ENCODE data around the gene ADCY10. TPM values are rescaled to one million over a fixed set of nuclear protein-coding genes. Genes with fewer than 3 reads are reported as not detected.
"Not testable (repeated sequence)": the region's sequence is repeated elsewhere in the genome, so short reads cannot be mapped to it uniquely, and the experiment has no call there.

Gene ADCY10
- total and polyA plus RNA-seq, 7 experiments from 2014 or later = 0.19 to 1.3 (median 0.43) TPM; not detected in 2

DNA sequence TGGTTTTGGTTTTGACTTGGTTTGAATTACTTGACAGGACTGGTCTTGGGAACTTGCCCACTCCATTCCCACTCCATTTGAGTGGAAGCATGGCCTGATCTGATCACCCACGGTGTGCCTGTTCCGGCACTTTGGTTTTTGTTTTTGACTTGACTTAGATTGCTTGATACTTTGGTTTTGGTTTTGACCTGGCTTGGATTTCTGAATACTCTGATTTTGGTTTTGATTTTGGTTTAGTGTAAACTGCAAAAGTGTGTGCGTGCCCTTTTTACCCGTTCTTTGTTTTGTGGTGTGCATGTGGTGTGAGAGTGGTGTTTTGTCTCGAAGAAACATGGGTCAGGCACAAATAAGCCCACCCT, 50.0 kb downstream of the ADCY10 start:
- DNase-seq (no peak), ATAC-seq (no peak)
- H3K4me3 Mint-ChIP-seq = no peak overlapping the region
- no peaks in the 10 kb centered on the region for H3K4me1 Mint-ChIP-seq
- no peak overlapping the region for H3K27ac Mint-ChIP-seq
- H3K36me3 ChIP-seq (ENCODE audit: control insufficient read depth in 2 of 3, insufficient read depth in 3 of 3, low read length in 3 of 3) = no peaks in the 10 kb centered on the region
- H3K4me3 ChIP-seq (ENCODE audit: low read length) = no peak overlapping the region
- H3K27me3 Mint-ChIP-seq = peaks cover 0 to 2% (median 0%) of the 10 kb centered on the region in 5 donors
- no peaks in the 10 kb centered on the region for H3K36me3 Mint-ChIP-seq
- intact Hi-C loops (cut with micrococcal nuclease) = no loop called here
- H3K9me3 ChIP-seq (ENCODE audit: control insufficient read depth in 2 of 3, low read length in 3 of 3) = no peaks in the 10 kb centered on the region
- no peaks in the 10 kb centered on the region for H3K27me3 ChIP-seq (ENCODE audit: control insufficient read depth in 2 of 2, insufficient read depth in 2 of 2, low read length in 2 of 2)
- no peaks in the 10 kb centered on the region for H3K9me3 Mint-ChIP-seq
- no peak overlapping the region for H3K27ac ChIP-seq (ENCODE audit: low read depth, low read length)
- ChIA-PET POLR2A (no interaction called here), CTCF (no interaction called here)
- H3K4me1 ChIP-seq (ENCODE audit: control insufficient read depth in 2 of 2, insufficient read depth in 2 of 2, low read length in 2 of 2) = no peaks in the 10 kb centered on the region

DNA sequence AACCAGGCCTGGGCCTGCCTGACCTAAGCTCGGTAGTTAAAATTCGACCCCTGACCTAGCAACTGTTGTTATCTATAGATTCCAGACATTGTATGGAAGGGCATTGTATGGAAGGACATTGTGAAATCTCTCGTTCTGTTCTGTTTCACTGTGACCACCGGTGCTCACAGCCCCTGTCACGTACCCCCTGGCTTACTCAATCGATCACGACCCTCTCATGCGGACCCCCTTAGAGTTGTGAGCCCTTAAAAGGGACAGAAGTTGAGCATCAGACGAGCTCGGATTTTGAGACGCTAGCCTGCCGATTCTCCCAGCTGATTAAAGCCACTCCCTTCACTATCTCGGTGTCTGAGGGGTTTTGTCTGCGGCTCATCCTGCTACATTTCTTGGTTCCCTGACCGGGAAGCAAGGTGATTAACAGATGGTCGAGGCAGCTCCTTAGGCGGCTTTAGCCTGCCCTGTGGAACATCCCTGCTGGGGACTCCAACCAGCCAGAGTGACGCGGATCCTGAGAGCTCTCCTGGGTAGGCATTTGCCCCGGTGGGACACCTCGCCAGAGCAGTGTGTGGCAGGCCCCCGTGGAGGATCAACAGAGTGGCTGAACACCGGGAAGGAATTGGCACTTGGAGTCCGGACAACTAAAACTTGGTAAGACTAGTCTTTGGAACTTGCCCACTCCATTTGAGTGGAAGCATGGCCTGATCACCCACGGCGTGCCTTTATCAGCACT, 50.6 kb downstream of the ADCY10 start:
- H3K4me1 Mint-ChIP-seq; POLR2A ChIA-PET; intact Hi-C loops (cut with micrococcal nuclease); H3K9me3 Mint-ChIP-seq; H3K4me1 ChIP-seq (ENCODE audit: control insufficient read depth in 2 of 2, insufficient read depth in 2 of 2, low read length in 2 of 2); CTCF ChIA-PET; H3K27ac ChIP-seq (ENCODE audit: low read depth, low read length); H3K36me3 ChIP-seq (ENCODE audit: control insufficient read depth in 2 of 3, insufficient read depth in 3 of 3, low read length in 3 of 3); DNase-seq; H3K27me3 ChIP-seq (ENCODE audit: control insufficient read depth in 2 of 2, insufficient read depth in 2 of 2, low read length in 2 of 2); H3K27me3 Mint-ChIP-seq; H3K27ac Mint-ChIP-seq; H3K36me3 Mint-ChIP-seq; H3K4me3 Mint-ChIP-seq; H3K4me3 ChIP-seq (ENCODE audit: low read length); ATAC-seq; H3K9me3 ChIP-seq (ENCODE audit: control insufficient read depth in 2 of 3, low read length in 3 of 3): not testable (repeated sequence)

DNA sequence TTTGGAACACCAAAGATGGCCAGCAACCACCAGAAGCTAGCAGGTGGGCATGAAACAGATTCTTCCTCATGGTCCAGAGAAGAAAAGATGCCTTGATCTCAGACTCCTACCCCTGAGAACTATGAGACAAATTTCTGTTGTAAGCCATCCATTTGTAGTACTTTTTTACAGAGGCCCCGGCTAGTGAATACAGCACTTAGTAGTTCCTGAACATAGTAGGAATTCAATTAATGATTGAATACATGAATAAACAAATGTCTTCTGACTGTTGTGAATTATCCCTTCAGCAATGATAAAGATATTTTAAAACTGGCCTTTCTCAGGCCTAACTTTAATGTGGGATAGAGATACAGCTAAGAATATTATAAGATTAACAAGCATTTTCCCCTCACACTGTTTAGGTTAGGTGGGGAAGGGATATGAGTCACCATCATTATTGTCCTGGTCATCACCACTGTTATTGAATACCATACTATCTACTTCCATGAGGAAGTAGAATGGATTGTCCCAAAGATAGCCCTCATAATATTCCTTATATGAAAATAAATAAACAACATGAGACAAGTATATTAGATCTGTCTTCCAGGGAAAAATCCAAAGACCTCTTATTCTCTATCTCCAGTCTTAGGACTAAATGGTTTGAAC, 51.4 kb downstream of the ADCY10 start:
- no peaks in the 10 kb centered on the region for H3K36me3 ChIP-seq (ENCODE audit: control insufficient read depth in 2 of 3, insufficient read depth in 3 of 3, low read length in 3 of 3)
- H3K27ac Mint-ChIP-seq = no peak overlapping the region

DNA sequence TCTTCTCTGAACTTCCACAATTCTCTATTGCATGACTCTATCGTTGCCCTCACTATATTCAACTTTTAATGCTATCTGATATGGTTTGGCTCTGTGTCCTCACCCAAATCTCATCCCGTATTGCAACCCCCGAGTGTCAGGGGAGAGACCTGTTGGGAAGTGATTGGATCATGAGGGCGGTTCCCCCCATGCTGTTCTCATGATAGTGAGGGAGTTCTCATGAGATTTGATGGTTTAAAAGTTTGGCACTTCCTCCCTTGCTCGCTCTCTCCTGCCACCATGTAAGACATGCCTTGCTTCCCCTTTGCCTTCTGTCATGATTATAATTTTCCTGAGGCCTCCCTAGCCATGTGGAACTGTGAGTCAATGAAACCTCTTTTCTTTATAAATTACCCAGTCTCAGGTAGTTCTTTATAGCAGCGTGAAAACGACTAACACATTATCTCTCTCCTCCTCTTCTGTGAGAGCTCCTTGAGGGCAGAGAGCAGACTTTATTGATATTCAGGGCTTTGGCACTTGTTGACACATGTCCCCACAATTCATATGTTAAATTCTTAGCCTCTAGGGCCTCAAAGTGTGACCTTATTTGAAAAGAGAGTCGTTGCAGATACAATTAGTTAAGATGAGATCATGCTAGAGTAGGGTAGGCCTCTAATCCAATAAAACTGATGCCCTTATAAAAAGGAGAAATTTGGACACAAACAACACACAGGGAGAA, 52.1 kb downstream of the ADCY10 start:
- Histone ChIP-seq H3K9me3 (ENCODE audit: control insufficient read depth in 2 of 3, low read length in 3 of 3) (no peaks in the 10 kb centered on the region), H3K4me1 (ENCODE audit: control insufficient read depth in 2 of 2, insufficient read depth in 2 of 2, low read length in 2 of 2) (no peaks in the 10 kb centered on the region), H3K36me3 (ENCODE audit: control insufficient read depth in 2 of 3, insufficient read depth in 3 of 3, low read length in 3 of 3) (no peaks in the 10 kb centered on the region), H3K4me3 (ENCODE audit: low read length) (no peak overlapping the region), H3K27me3 (ENCODE audit: control insufficient read depth in 2 of 2, insufficient read depth in 2 of 2, low read length in 2 of 2) (no peaks in the 10 kb centered on the region), H3K27ac (ENCODE audit: low read depth, low read length) (no peak overlapping the region)
- Mint-ChIP-seq H3K27ac (no peak overlapping the region), H3K27me3 (peaks cover 0 to 2% (median 0%) of the 10 kb centered on the region in 5 donors), H3K36me3 (no peaks in the 10 kb centered on the region), H3K9me3 (no peaks in the 10 kb centered on the region), H3K4me3 (no peak overlapping the region), H3K4me1 (no peaks in the 10 kb centered on the region)
- ChIA-PET POLR2A (no interaction called here), CTCF (no interaction called here)
- no peak for ATAC-seq
- no peak for DNase-seq
- intact Hi-C loops (cut with micrococcal nuclease) = no loop called here

More for the DNA sequence above, 51.4 kb downstream of the ADCY10 start:
- no peak for DNase-seq
- peaks cover 0 to 2% (median 0%) of the 10 kb centered on the region in 5 donors for H3K27me3 Mint-ChIP-seq
- ChIA-PET CTCF (no interaction called here), POLR2A (no interaction called here)
- no peaks in the 10 kb centered on the region for H3K9me3 ChIP-seq (ENCODE audit: control insufficient read depth in 2 of 3, low read length in 3 of 3)
- no peaks in the 10 kb centered on the region for H3K4me1 Mint-ChIP-seq
- no peaks in the 10 kb centered on the region for H3K9me3 Mint-ChIP-seq
- H3K4me3 ChIP-seq (ENCODE audit: low read length) = no peak overlapping the region
- intact Hi-C loops (cut with micrococcal nuclease) = no loop called here
- no peaks in the 10 kb centered on the region for H3K4me1 ChIP-seq (ENCODE audit: control insufficient read depth in 2 of 2, insufficient read depth in 2 of 2, low read length in 2 of 2)
- no peak overlapping the region for H3K27ac ChIP-seq (ENCODE audit: low read depth, low read length)
- no peaks in the 10 kb centered on the region for H3K27me3 ChIP-seq (ENCODE audit: control insufficient read depth in 2 of 2, insufficient read depth in 2 of 2, low read length in 2 of 2)
- H3K36me3 Mint-ChIP-seq = no peaks in the 10 kb centered on the region
- no peak for ATAC-seq
- no peak overlapping the region for H3K4me3 Mint-ChIP-seq

DNA sequence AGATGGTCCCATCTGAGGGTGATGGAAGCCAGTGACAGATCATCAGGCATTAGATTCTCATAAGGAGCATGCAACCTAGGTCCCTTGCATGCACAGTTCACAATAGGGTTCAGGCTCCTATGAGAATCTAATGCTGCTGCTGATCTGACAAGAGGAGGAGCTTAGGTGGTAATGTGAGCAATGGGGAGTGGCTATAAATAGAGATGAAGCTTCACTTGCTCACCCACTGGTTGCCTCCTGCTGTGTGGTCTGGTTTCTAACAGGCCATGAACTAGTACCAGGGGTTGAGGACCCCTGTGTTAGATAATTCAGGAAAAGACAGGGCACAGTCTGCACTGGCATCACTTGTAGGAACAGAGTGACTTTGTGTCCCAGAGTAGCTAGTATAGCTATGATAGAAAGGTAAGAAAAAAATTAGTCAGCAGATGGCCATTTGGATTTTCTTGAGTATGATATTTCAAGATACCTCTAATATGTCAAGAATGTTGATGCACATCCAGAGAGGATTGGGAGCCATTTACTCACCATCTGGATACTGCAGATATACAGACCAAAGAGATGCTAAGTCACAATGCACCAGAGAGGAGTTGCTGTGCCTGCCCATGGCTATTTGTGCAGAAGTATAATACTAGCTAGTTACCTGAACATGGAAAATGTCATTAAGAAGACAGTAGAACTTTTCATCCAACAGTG, 53.6 kb downstream of the ADCY10 start:
- no peak overlapping the region for H3K27ac Mint-ChIP-seq
- H3K36me3 ChIP-seq (ENCODE audit: control insufficient read depth in 2 of 3, insufficient read depth in 3 of 3, low read length in 3 of 3) = no peaks in the 10 kb centered on the region
- peaks cover 0 to 2% (median 0%) of the 10 kb centered on the region in 5 donors for H3K27me3 Mint-ChIP-seq
- H3K27me3 ChIP-seq (ENCODE audit: control insufficient read depth in 2 of 2, insufficient read depth in 2 of 2, low read length in 2 of 2) = no peaks in the 10 kb centered on the region
- no peak overlapping the region for H3K4me3 ChIP-seq (ENCODE audit: low read length)
- no peaks in the 10 kb centered on the region for H3K9me3 ChIP-seq (ENCODE audit: control insufficient read depth in 2 of 3, low read length in 3 of 3)
- H3K9me3 Mint-ChIP-seq = no peaks in the 10 kb centered on the region
- H3K4me1 ChIP-seq (ENCODE audit: control insufficient read depth in 2 of 2, insufficient read depth in 2 of 2, low read length in 2 of 2) = no peaks in the 10 kb centered on the region
- H3K4me3 Mint-ChIP-seq = no peak overlapping the region
- DNase-seq (no peak), ATAC-seq (no peak)
- H3K27ac ChIP-seq (ENCODE audit: low read depth, low read length) = no peak overlapping the region
- ChIA-PET CTCF (no interaction called here), POLR2A (no interaction called here)
- intact Hi-C loops (cut with micrococcal nuclease) = no loop called here
- H3K36me3 Mint-ChIP-seq = no peaks in the 10 kb centered on the region
- no peaks in the 10 kb centered on the region for H3K4me1 Mint-ChIP-seq

DNA sequence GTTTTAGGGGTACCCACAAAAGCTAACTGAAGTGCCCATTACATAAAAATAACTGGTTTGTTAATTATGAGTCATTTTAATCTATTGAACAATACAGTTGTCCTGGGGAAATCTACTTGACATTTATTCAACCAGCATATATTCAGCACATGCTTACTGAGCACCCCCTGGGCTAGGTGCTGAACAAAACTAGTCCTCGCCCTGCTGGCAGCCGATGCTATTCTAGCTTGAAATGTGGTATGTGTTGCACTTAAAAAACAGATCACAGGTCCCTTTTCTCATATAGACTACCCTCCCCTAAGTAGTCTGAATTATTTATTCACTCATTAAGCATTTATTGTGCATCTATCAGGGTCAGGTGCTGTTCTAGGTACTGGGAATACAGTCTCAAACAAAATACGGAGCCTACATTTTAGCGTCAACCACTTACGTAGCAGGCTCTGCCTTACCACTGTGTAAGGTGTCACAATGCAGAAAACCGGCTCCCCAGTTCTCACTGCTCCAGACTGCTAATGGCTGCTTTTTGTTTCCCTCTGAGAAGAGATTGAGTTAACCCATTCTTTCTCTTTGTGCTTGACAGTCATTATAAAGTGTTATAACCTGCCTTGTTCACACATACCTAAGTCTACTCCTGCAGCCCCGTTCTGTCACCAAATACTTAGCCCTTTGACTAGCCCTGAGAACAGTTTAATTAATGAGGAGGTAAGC, 57.1 kb downstream of the ADCY10 start:
- Histone ChIP-seq H3K4me1 (ENCODE audit: control insufficient read depth in 2 of 2, insufficient read depth in 2 of 2, low read length in 2 of 2) (no peaks in the 10 kb centered on the region), H3K27me3 (ENCODE audit: control insufficient read depth in 2 of 2, insufficient read depth in 2 of 2, low read length in 2 of 2) (no peaks in the 10 kb centered on the region), H3K9me3 (ENCODE audit: control insufficient read depth in 2 of 3, low read length in 3 of 3) (no peaks in the 10 kb centered on the region), H3K27ac (ENCODE audit: low read depth, low read length) (no peak overlapping the region), H3K4me3 (ENCODE audit: low read length) (no peak overlapping the region), H3K36me3 (ENCODE audit: control insufficient read depth in 2 of 3, insufficient read depth in 3 of 3, low read length in 3 of 3) (no peaks in the 10 kb centered on the region)
- no peaks in the 10 kb centered on the region for H3K9me3 Mint-ChIP-seq
- POLR2A ChIA-PET = no interaction called here
- DNase-seq (no peak), ATAC-seq (no peak)
- peaks cover 0 to 2% (median 0%) of the 10 kb centered on the region in 7 donors for H3K4me1 Mint-ChIP-seq
- CTCF ChIA-PET = no interaction called here
- H3K27ac Mint-ChIP-seq = peak overlapping the region in 1 of 9 donors; percentile 3
- peaks cover 0 to 12% (median 0%) of the 10 kb centered on the region in 5 donors for H3K27me3 Mint-ChIP-seq
- no peak overlapping the region for H3K4me3 Mint-ChIP-seq
- no peaks in the 10 kb centered on the region for H3K36me3 Mint-ChIP-seq
- intact Hi-C loops (cut with micrococcal nuclease) = no loop called here
